RWPE2 (cell line): Measurements from ENCODE around the gene EPN3.

Experiments used
- ATAC-seq: fragments of 200-7000 bp; cut with Tn5 transposase; 3 replicates; pipeline ENCODE4 v1.9.1; 2021; ENCODE audit warnings: low read depth
- DNase-seq: peaks from one replicate; pipeline ENCODE4 v3.0.0-alpha.2; 2020; ENCODE audit warnings: low spot score
- H3K27ac ChIP-seq: fragments of 450-650 bp; 2 replicates; pipeline ENCODE4 v1.5.1; 2017; ENCODE audit warnings: mild to moderate bottlenecking; ENCODE audit not compliant: poor library complexity, severe bottlenecking
- H3K27me3 ChIP-seq: fragments of 250-450 bp; sonication (Bioruptor Pico); 2 replicates; pipeline ENCODE4 v1.5.1; 2021; ENCODE audit warnings: mild to moderate bottlenecking, moderate library complexity; ENCODE audit not compliant: insufficient read depth, poor library complexity, severe bottlenecking
- H3K36me3 ChIP-seq: fragments of 250-450 bp; sonication (Bioruptor Pico); 2 replicates; pipeline ENCODE4 v1.5.1; 2020; ENCODE audit warnings: low read depth, mild to moderate bottlenecking, moderate library complexity
- H3K4me1 ChIP-seq: fragments of 250-450 bp; sonication (Bioruptor Pico); 2 replicates; pipeline ENCODE4 v1.5.1; 2021; ENCODE audit warnings: mild to moderate bottlenecking, moderate library complexity; ENCODE audit not compliant: insufficient read depth, poor library complexity, severe bottlenecking
- H3K4me3 ChIP-seq: fragments of 250-450 bp; sonication (Bioruptor Pico); 2 replicates; pipeline ENCODE4 v1.5.1; 2021; ENCODE audit warnings: mild to moderate bottlenecking, moderate library complexity; ENCODE audit not compliant: severe bottlenecking
- H3K9me3 ChIP-seq: fragments of 250-450 bp; sonication (Bioruptor Pico); 2 replicates; pipeline ENCODE4 v1.5.1; 2021; ENCODE audit warnings: mild to moderate bottlenecking, moderate library complexity; ENCODE audit not compliant: severe bottlenecking
- CTCF ChIP-seq: fragments of 450-650 bp; IDR thresholded peaks from one replicate; pipeline ENCODE4 v1.5.1; 2017; ENCODE audit warnings: mild to moderate bottlenecking, moderate library complexity; ENCODE audit not compliant: poor library complexity, severe bottlenecking

The EPN3 gene

GRCh38 chr17:50564916-50565315 lies 32.4 kb downstream of the EPN3 start:
- Histone ChIP-seq H3K27ac (no peak overlapping the region), H3K9me3 (no peaks in the 10 kb centered on the region), H3K4me3 (no peak overlapping the region), H3K4me1 (no peaks in the 10 kb centered on the region), H3K27me3 (peaks cover 25% of the 10 kb centered on the region), H3K36me3 (no peaks in the 10 kb centered on the region)
- ATAC-seq (no peak), DNase-seq (no peak)
- no peak for TF ChIP-seq CTCF

- Histone ChIP-seq H3K9me3 (no peaks in the 10 kb centered on the region), H3K27ac (no peak overlapping the region), H3K27me3 (peaks cover 25% of the 10 kb centered on the region), H3K4me1 (no peaks in the 10 kb centered on the region), H3K36me3 (no peaks in the 10 kb centered on the region), H3K4me3 (no peak overlapping the region)
- DNase-seq: no peak
- no peak for ATAC-seq
- TF ChIP-seq CTCF: no peak
Observed at GRCh38 chr17:50565402-50566350, 33.1 kb downstream of the EPN3 start.

- H3K4me3 ChIP-seq: no peak overlapping the region
- ATAC-seq (no peak), DNase-seq (no peak)
- TF ChIP-seq CTCF: no peak
- peaks cover 18% of the 10 kb centered on the region for H3K27me3 ChIP-seq
- H3K36me3 ChIP-seq: no peaks in the 10 kb centered on the region
- H3K9me3 ChIP-seq: no peaks in the 10 kb centered on the region
- no peak overlapping the region for H3K27ac ChIP-seq
- no peaks in the 10 kb centered on the region for H3K4me1 ChIP-seq
Observed at GRCh38 chr17:50566886-50567285, 34.4 kb downstream of the EPN3 start.

- Histone ChIP-seq H3K27ac (no peak overlapping the region), H3K27me3 (peaks cover 3% of the 10 kb centered on the region), H3K4me1 (no peaks in the 10 kb centered on the region), H3K36me3 (no peaks in the 10 kb centered on the region), H3K4me3 (no peak overlapping the region), H3K9me3 (no peaks in the 10 kb centered on the region)
- DNase-seq (no peak), ATAC-seq (no peak)
- no peak for TF ChIP-seq CTCF
Observed at GRCh38 chr17:50568659-50569058, 36.1 kb downstream of the EPN3 start.

- no peak overlapping the region for H3K27ac ChIP-seq
- no peak for ATAC-seq
- H3K4me1 ChIP-seq: no peaks in the 10 kb centered on the region
- no peak for TF ChIP-seq CTCF
- H3K4me3 ChIP-seq: no peak overlapping the region
- H3K36me3 ChIP-seq: no peaks in the 10 kb centered on the region
- no peaks in the 10 kb centered on the region for H3K9me3 ChIP-seq
- no peaks in the 10 kb centered on the region for H3K27me3 ChIP-seq
- no peak for DNase-seq
Observed at GRCh38 chr17:50569592-50569991, 37.1 kb downstream of the EPN3 start.
